ENCODE data around the gene COX7B.

COX7B gene

GRCh38 chrX:77894921-77895886 lies 4.1 kb upstream of the COX7B start, which contains the start of gene MAGT1:
Gene MAGT1 (minus strand): TSS chrX:77895435. CDS start chrX:77895410, 25 bp downstream.
- Histone ChIP-seq H3K4me1 (ENCODE audit: low read depth, poor library complexity, severe bottlenecking) (peaks cover 11% of the 10 kb centered on the region), H3K36me3 (ENCODE audit: insufficient read depth) (no peaks in the 10 kb centered on the region), H3K27me3 (ENCODE audit: insufficient read depth, low read depth) (no peaks in the 10 kb centered on the region), H3K4me3 (IDR thresholded peaks at IDR 0.05; ENCODE audit: insufficient read depth, low read depth, low read length) (no peak within 1 kb of the TSS), H3K79me2 (ENCODE audit: insufficient read depth, low read depth) (peaks cover 56% of the 10 kb centered on the region), H3K4me2 (peak within 1 kb of the TSS; percentile 93), H3K9ac (peak within 1 kb of the TSS; percentile 91), H2AFZ (ENCODE audit: low read depth) (peak within 1 kb of the TSS; percentile 57), H4K20me1 (ENCODE audit: insufficient read depth) (no peaks in the 10 kb centered on the region), H3K27ac (peak within 1 kb of the TSS; percentile 89)
- no peak for TF ChIP-seq CTCF (conservative IDR thresholded peaks at IDR 0.05; ENCODE audit: low read depth, low read length)

GRCh38 chrX:77900688-77901087 lies 1.4 kb downstream of the COX7B start:
- H3K79me2 ChIP-seq (ENCODE audit: insufficient read depth, low read depth), result peaks cover 37% of the 10 kb centered on the region
- H3K4me1 ChIP-seq (ENCODE audit: low read depth, poor library complexity, severe bottlenecking), result peaks cover 18% of the 10 kb centered on the region
- no peak for TF ChIP-seq CTCF (conservative IDR thresholded peaks at IDR 0.05; ENCODE audit: low read depth, low read length)
- H2AFZ ChIP-seq (ENCODE audit: low read depth), result no peak overlapping the region
- H3K36me3 ChIP-seq (ENCODE audit: insufficient read depth), result peaks cover 3% of the 10 kb centered on the region; the same call in 1 of the 2 replicates
- no peak overlapping the region for H3K4me3 ChIP-seq (IDR thresholded peaks at IDR 0.05; ENCODE audit: insufficient read depth, low read depth, low read length)
- H3K9ac ChIP-seq, result peak overlapping the region; percentile 78; the same call in 1 of the 2 replicates
- no peaks in the 10 kb centered on the region for H4K20me1 ChIP-seq (ENCODE audit: insufficient read depth)
- H3K4me2 ChIP-seq, result peak overlapping the region; percentile 33
- H3K27me3 ChIP-seq (ENCODE audit: insufficient read depth, low read depth), result no peaks in the 10 kb centered on the region
- H3K27ac ChIP-seq, result peak overlapping the region; percentile 96

GRCh38 chrX:77901506-77901905 lies 2.2 kb downstream of the COX7B start:
- Histone ChIP-seq H3K4me3 (IDR thresholded peaks at IDR 0.05; ENCODE audit: insufficient read depth, low read depth, low read length) (no peak overlapping the region), H3K27ac (no peak overlapping the region), H2AFZ (ENCODE audit: low read depth) (no peak overlapping the region), H4K20me1 (ENCODE audit: insufficient read depth) (no peaks in the 10 kb centered on the region), H3K36me3 (ENCODE audit: insufficient read depth) (peaks cover 3% of the 10 kb centered on the region; the same call in 1 of the 2 replicates), H3K79me2 (ENCODE audit: insufficient read depth, low read depth) (peaks cover 37% of the 10 kb centered on the region), H3K4me1 (ENCODE audit: low read depth, poor library complexity, severe bottlenecking) (peaks cover 18% of the 10 kb centered on the region), H3K4me2 (peak overlapping the region; percentile 33; the same call in 1 of the 2 replicates), H3K27me3 (ENCODE audit: insufficient read depth, low read depth) (no peaks in the 10 kb centered on the region), H3K9ac (no peak overlapping the region)
- no peak for TF ChIP-seq CTCF (conservative IDR thresholded peaks at IDR 0.05; ENCODE audit: low read depth, low read length)

GRCh38 chrX:77910108-77910840 lies 11.0 kb downstream of the COX7B start, which contains the start of gene ATP7A:
Gene ATP7A (plus strand): TSS chrX:77910693. CDS start chrX:77971642, 60,949 bp downstream.
- peak within 1 kb of the TSS; percentile 75 for H2AFZ ChIP-seq (ENCODE audit: low read depth)
- no peaks in the 10 kb centered on the region for H3K27me3 ChIP-seq (ENCODE audit: insufficient read depth, low read depth)
- peak within 1 kb of the TSS; percentile 66 for H3K4me2 ChIP-seq
- peak within 1 kb of the TSS; percentile 54 for H3K27ac ChIP-seq
- 0 out of 2 replicates have a peak, but pooled peaks have one; percentile 32 for TF ChIP-seq CTCF (conservative IDR thresholded peaks at IDR 0.05; ENCODE audit: low read depth, low read length)
- H3K4me3 ChIP-seq (IDR thresholded peaks at IDR 0.05; ENCODE audit: insufficient read depth, low read depth, low read length), result no peak within 1 kb of the TSS
- no peaks in the 10 kb centered on the region for H3K79me2 ChIP-seq (ENCODE audit: insufficient read depth, low read depth)
- H4K20me1 ChIP-seq (ENCODE audit: insufficient read depth), result no peaks in the 10 kb centered on the region
- peak within 1 kb of the TSS; percentile 25; the same call in 1 of the 2 replicates for H3K9ac ChIP-seq
- H3K4me1 ChIP-seq (ENCODE audit: low read depth, poor library complexity, severe bottlenecking), result peaks cover 4% of the 10 kb centered on the region
- no peaks in the 10 kb centered on the region for H3K36me3 ChIP-seq (ENCODE audit: insufficient read depth)
